ENCODE results near the gene CALB2. TPM values are rescaled to one million over a fixed set of nuclear protein-coding genes. Genes with fewer than 3 reads are reported as not detected.

The CALB2 gene
- polyA plus RNA-seq, 1 experiment: 0.16 TPM

DNA sequence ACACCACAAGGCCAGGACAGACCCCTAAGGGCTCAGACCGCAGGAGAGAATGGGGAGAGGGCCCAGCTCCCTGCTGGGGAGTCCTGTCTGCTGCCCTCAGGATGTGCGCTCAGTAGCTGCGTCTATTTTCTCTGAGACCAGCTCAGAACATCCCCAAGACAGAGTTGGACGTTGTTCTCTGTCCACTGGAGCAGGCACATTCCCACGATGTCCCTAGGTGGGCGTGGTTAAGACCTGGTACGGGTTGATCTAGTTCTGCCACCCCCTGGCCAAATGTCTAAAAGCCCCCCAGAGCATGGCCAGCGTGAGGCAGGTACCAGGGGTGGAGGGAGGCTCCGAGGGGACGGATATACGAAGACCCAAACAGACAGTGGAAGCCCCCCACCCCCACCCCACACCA, 842 bp upstream of the CALB2 start:
- TF ChIP-seq, protein P1, sequence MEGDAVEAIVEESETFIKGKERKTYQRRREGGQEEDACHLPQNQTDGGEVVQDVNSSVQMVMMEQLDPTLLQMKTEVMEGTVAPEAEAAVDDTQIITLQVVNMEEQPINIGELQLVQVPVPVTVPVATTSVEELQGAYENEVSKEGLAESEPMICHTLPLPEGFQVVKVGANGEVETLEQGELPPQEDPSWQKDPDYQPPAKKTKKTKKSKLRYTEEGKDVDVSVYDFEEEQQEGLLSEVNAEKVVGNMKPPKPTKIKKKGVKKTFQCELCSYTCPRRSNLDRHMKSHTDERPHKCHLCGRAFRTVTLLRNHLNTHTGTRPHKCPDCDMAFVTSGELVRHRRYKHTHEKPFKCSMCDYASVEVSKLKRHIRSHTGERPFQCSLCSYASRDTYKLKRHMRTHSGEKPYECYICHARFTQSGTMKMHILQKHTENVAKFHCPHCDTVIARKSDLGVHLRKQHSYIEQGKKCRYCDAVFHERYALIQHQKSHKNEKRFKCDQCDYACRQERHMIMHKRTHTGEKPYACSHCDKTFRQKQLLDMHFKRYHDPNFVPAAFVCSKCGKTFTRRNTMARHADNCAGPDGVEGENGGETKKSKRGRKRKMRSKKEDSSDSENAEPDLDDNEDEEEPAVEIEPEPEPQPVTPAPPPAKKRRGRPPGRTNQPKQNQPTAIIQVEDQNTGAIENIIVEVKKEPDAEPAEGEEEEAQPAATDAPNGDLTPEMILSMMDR (IDR thresholded peaks at IDR 0.05; ENCODE audit: insufficient read depth, low read depth, low read length): no peak
- no peaks in the 10 kb centered on the region for H3K36me3 ChIP-seq (ENCODE audit: control insufficient read depth, insufficient read depth, low read length)
- CTCF ChIA-PET: interaction anchor here (0.6 to 3.4 kb wide), 10 partner anchors 9 to 586 kb away, joined by 3 to 20 read pairs (median 4); no protein-coding TSS in a partner anchor
- peaks cover 5% of the 10 kb centered on the region; the same call in 1 of the 2 replicates for H3K27me3 ChIP-seq (ENCODE audit: control insufficient read depth, insufficient read depth, low read length)
- POLR2A ChIA-PET: no interaction called here
- no peak for DNase-seq (ENCODE audit: low read depth)
- H3K4me3 ChIP-seq (ENCODE audit: low read depth, low read length): no peak overlapping the region

DNA sequence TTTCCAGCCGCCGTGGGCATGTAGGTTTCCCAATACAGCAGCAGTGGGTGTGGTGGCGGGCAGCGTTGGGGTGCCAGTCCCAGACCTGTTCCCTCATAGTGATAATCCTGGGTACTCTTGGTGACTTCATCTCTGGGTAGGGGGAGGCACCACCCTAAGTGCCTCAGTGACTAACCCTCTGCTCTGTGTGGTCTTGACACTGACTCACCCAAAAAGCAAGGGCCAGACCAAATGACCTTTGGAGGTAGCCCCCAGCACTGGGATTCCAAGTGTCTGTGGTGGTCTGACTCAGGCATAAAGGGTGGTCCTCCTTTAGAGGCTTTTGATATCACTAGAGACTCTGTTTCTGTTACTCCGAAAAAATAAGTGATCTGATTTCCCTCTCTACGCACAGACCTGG, 908 bp downstream of the CALB2 start:
- no peak for DNase-seq (ENCODE audit: low read depth)
- Histone ChIP-seq H3K4me3 (ENCODE audit: low read depth, low read length) (no peak overlapping the region), H3K27me3 (ENCODE audit: control insufficient read depth, insufficient read depth, low read length) (peaks cover 7% of the 10 kb centered on the region; the same call in 1 of the 2 replicates), H3K36me3 (ENCODE audit: control insufficient read depth, insufficient read depth, low read length) (no peaks in the 10 kb centered on the region)
- TF ChIP-seq, protein P1 (IDR thresholded peaks at IDR 0.05; ENCODE audit: insufficient read depth, low read depth, low read length): no peak
- CTCF ChIA-PET: interaction anchor here (0.9 to 3.4 kb wide), 2 partner anchors 11 to 12 kb away, joined by 3 to 20 read pairs; no protein-coding TSS in a partner anchor
- POLR2A ChIA-PET: no interaction called here

DNA sequence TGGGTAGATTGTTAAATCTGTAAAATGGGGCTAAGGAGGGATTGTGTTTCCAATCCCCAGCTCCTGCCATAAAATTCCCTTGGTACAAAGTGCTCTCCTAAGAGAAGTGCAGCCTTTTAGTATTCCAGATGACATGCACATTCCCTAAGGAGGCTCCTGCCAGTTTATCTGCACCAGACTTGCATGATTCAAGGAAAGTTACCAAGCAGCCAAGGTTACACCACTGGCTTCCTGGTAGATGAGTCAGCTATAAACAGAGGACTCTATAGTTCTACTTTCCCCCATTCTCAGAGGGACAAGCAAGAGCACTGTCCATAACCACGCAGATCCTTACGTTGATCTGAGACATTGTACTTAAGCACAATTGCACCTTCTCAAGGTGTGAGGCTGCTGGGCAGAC, 1.9 kb downstream of the CALB2 start:
- Histone ChIP-seq H3K27me3 (ENCODE audit: control insufficient read depth, insufficient read depth, low read length) (peaks cover 5% of the 10 kb centered on the region; the same call in 1 of the 2 replicates), H3K36me3 (ENCODE audit: control insufficient read depth, insufficient read depth, low read length) (no peaks in the 10 kb centered on the region), H3K4me3 (ENCODE audit: low read depth, low read length) (no peak overlapping the region)
- ChIA-PET CTCF (interaction anchor here (1.3 to 3.4 kb wide), 2 partner anchors 12 to 48 kb away, joined by 5 to 20 read pairs; no protein-coding TSS in a partner anchor), POLR2A (no interaction called here)
- peak; percentile 53 for DNase-seq (ENCODE audit: low read depth)
- TF ChIP-seq, protein P1 (IDR thresholded peaks at IDR 0.05; ENCODE audit: insufficient read depth, low read depth, low read length): no peak

DNA sequence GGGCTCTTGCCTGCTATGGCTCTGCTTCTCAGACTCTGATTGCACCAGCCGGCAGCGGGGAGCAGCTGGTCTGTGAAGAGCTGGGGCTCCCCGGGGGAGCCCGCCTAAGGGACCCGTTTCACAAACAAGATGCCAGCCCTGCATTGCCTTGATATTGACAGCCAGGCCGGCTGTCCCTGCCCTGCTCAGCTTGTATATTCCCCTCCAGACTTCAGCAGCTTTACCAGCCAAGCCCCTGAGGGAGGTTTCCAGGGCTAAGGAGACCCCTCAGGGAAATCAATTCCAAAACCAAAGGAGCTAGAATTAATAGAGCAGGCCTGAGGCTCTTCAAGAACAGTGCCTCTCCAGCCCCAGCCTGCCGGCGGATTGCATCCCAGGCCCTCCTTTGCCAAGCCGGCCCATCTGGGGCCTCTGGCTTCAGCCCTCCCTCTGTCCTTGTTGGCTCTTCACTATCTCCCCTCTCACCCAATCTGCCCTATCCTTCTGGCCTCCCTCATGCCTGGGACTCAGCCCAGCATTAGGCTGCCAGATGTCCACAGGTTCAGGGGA, 5.7 kb downstream of the CALB2 start:
- Histone ChIP-seq H3K4me3 (ENCODE audit: low read depth, low read length) (no peak overlapping the region), H3K27me3 (ENCODE audit: control insufficient read depth, insufficient read depth, low read length) (peaks cover 2% of the 10 kb centered on the region; the same call in 1 of the 2 replicates), H3K36me3 (ENCODE audit: control insufficient read depth, insufficient read depth, low read length) (no peaks in the 10 kb centered on the region)
- TF ChIP-seq, protein P1 (IDR thresholded peaks at IDR 0.05; ENCODE audit: insufficient read depth, low read depth, low read length): no peak
- POLR2A ChIA-PET: no interaction called here
- CTCF ChIA-PET: interaction anchor here (0.6 kb wide), 1 partner anchor 9 kb away, joined by 3 read pairs; no protein-coding TSS in a partner anchor
- DNase-seq (ENCODE audit: low read depth): no peak

DNA sequence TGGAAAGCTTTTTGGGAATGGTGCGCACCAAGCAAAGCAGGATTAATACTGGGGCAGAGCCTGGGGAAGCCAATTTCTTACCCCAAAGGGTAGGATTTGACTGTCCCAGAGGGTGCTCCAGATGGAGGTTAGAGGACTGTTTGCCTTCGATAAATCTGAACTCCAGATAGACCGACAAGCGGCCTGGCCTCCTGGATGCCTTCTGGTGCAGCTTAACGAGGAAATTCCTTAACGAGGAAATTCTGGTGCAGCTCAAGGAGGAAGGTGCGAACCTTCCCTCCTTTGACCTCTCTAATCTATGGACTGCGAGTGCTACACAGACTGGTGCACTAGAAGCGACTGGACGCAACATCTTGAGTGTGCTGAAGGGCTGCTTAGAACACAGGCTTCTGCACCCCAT, 6.5 kb downstream of the CALB2 start:
- ChIA-PET CTCF (interaction anchor here (0.6 kb wide), 2 partner anchors 8 to 9 kb away, joined by 3 read pairs; no protein-coding TSS in a partner anchor), POLR2A (no interaction called here)
- Histone ChIP-seq H3K36me3 (ENCODE audit: control insufficient read depth, insufficient read depth, low read length) (no peaks in the 10 kb centered on the region), H3K27me3 (ENCODE audit: control insufficient read depth, insufficient read depth, low read length) (peaks cover 2% of the 10 kb centered on the region; the same call in 1 of the 2 replicates), H3K4me3 (ENCODE audit: low read depth, low read length) (no peak overlapping the region)
- TF ChIP-seq, protein P1 (IDR thresholded peaks at IDR 0.05; ENCODE audit: insufficient read depth, low read depth, low read length): no peak
- no peak for DNase-seq (ENCODE audit: low read depth)

Measured in BJ (cell line).